Inflammatory macrophage treated with lipopolysaccharide for 4 hours (primary cell): ENCODE data around the gene ARHGAP18.

ENCODE experiments used
- DNase-seq: peaks from one replicate; pipeline ENCODE4 v3.0.0-alpha.2; 2020

Gene ARHGAP18

GRCh38 chr6:129665555-129665954, 44.4 kb downstream of the ARHGAP18 start:
- no peak for DNase-seq

GRCh38 chr6:129663531-129663930, 46.4 kb downstream of the ARHGAP18 start:
- DNase-seq: no peak

- DNase-seq: no peak
Measured at GRCh38 chr6:129662980-129663431, 47.0 kb downstream of the ARHGAP18 start.

- no peak for DNase-seq
Measured at GRCh38 chr6:129662406-129662766, 47.6 kb downstream of the ARHGAP18 start.

- no peak for DNase-seq
Measured at GRCh38 chr6:129661536-129662405, 48.2 kb downstream of the ARHGAP18 start.

GRCh38 chr6:129660346-129660676, 49.7 kb downstream of the ARHGAP18 start:
- DNase-seq: no peak

GRCh38 chr6:129659590-129660345, 50.2 kb downstream of the ARHGAP18 start:
- no peak for DNase-seq

GRCh38 chr6:129659167-129659566, 50.8 kb downstream of the ARHGAP18 start:
- no peak for DNase-seq

GRCh38 chr6:129657483-129657882, 52.5 kb downstream of the ARHGAP18 start:
- peak; percentile 50 for DNase-seq

GRCh38 chr6:129655334-129655733, 54.6 kb downstream of the ARHGAP18 start:
- DNase-seq: no peak

- DNase-seq: no peak
Measured at GRCh38 chr6:129653746-129654145, 56.2 kb downstream of the ARHGAP18 start.

GRCh38 chr6:129653229-129653628, 56.7 kb downstream of the ARHGAP18 start:
- no peak for DNase-seq

GRCh38 chr6:129651291-129651691, 58.7 kb downstream of the ARHGAP18 start:
- no peak for DNase-seq

- no peak for DNase-seq
Measured at GRCh38 chr6:129648819-129649491, 61.0 kb downstream of the ARHGAP18 start.

- DNase-seq: no peak
Measured at GRCh38 chr6:129647044-129647443, 62.9 kb downstream of the ARHGAP18 start.

- no peak for DNase-seq
Measured at GRCh38 chr6:129646642-129647041, 63.3 kb downstream of the ARHGAP18 start.

- no peak for DNase-seq
Measured at GRCh38 chr6:129645830-129646579, 64.0 kb downstream of the ARHGAP18 start.

GRCh38 chr6:129645106-129645829, 64.7 kb downstream of the ARHGAP18 start:
- DNase-seq: peak; percentile 46

- no peak for DNase-seq
Measured at GRCh38 chr6:129644567-129645015, 65.4 kb downstream of the ARHGAP18 start.

GRCh38 chr6:129643968-129644367, 66.0 kb downstream of the ARHGAP18 start:
- no peak for DNase-seq

GRCh38 chr6:129643176-129643575, 66.8 kb downstream of the ARHGAP18 start:
- DNase-seq: peak; percentile 78

GRCh38 chr6:129642322-129642721, 67.7 kb downstream of the ARHGAP18 start:
- no peak for DNase-seq
